ENCODE data around the gene ARFGAP1. TPM values are rescaled to one million over a fixed set of nuclear protein-coding genes. Genes with fewer than 3 reads are reported as not detected.

Gene ARFGAP1
- total RNA-seq, 1 donor from 2014 or later, result 47.1 TPM

DNA sequence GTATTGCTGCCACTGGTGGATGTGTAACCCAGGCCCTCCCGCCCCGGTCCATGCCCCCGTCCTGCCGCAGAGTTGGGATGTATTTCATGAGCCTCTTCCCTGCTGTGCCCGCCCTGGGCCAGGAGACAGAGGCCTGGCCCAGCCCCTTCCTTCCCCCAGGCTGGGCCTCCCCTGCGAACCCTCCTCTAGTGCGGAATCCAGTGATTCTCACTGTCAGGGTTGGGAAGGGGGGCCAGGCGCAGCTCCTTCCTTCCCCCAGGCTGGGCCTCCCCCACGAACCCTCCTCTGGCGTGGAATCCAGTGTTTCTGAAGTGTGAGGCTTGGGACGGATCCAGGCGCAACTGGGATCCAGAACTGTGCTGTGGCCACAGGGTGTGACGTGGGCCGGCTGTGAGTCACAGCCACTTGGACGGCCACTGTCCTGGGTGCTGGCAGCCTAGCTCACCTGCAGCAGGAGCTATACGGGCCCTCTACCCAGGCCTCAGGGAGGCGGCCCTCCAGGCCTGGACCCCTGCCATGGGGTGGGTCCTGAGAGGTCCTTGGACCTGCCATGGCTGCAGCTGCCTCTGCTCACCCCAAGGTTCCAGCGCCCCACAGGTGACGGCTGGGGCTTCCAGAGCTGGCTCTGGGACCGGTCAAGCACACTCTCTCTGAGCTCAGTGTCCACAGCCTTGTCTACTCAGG is 48.7 kb downstream of the ARFGAP1 start:
- peak; percentile 81 for DNase-seq

DNA sequence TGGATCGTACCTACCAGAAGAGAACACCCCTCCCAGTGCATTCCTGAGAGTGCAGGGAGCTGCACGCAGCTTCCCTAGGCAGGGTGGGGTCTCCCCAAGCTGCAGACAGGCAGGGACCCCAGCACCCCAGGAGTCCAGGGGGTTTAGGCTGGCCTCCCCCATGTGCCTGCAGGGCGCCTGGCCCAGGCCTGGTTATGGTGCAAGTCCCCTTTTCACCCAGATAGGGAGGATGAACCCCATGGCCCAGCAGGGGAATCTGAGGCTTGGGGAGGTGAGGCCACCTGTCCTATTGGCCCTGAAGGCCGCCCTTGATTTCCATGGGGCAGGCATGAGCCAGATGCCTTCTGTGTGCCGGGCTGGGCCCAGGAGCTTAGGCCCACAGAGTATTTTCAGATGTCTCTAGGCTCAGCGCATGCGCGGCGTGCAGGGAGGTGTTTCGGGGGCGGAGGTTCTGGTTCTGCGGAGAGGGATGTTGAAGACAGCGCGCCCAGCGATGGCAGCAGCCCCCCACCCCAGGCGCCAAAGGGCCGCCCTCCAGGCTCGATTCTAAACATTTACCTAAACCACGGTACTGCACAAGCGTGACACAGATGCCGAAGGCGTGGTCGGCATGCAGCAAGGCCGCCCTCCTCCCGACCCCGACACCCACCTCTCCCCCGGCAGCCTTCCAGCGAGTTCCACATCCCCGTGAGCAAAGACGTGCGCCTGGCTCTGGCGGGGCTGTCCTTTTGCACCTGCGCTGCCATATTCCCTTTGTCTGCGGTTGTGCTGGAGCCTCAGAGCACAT is 49.7 kb downstream of the ARFGAP1 start:
- no peak for DNase-seq

DNA sequence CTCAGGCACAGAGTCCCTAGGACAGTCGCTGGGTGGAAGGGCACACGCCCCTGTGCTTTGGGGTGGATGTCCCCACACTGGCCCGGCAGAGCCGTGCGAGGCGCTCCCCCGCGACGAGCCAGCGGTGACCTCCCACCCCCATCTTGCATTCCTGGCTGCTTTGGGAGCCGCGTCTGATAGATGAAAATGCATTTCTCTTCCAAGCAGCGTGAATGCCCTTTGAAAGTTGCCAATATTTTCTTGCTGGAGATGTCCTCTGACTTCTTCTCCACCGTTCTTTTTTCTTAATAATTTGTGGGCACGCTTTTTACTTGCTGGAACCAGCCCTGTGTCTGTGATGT is 50.3 kb downstream of the ARFGAP1 start:
- DNase-seq, result no peak

DNA sequence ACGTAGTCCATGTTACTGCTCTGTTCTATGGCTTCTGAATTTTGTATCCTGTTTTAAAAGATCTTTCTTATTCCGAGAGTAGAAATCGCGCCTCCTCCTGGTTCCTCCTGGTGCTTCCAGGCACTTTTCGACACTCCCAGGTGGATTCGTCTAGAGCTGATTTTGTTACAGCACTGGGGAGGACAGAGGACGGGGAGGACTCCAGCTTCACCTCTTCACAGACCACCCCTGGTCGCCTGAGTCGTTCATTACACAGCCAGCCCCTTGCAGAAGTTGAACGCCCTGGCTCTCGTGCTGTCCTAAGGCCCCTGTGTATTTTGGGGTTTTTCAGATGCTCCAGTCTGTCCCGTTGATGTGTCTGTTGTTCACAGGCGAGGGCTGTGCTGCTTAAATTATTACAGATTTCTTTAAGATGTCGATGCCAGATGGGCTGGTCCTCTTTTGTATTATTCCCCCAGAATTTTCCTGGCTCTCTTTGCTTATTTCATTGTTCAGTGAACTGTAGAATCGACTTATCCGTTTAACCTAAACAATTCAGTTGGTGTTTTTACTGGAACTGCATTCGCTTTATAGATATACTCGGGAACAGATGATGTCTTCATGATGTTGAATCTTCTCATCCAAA is 50.9 kb downstream of the ARFGAP1 start:
- peak; percentile 78 for DNase-seq

DNA sequence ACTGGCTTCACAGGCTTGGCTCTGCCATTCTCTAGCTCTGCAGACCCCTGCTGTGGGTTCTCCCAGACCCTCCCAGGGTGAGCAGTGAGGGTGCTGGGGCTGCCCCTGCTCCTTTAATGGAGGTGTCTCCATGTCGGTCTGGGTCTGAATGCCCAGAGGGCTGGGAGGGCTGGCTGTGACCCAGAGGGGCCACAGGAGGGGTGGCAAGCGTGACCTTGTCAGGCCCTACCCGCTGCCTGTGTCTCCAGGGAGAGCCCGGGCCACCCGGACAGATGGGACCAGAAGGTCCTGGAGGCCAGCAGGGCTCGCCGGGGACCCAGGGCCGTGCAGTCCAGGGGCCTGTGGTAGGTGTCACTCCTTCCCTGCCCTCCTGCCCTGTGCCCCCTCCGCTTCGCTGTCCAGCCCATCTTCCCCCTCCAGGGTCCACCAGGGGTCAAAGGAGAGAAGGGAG is 52.4 kb downstream of the ARFGAP1 start:
- no peak for DNase-seq

DNA sequence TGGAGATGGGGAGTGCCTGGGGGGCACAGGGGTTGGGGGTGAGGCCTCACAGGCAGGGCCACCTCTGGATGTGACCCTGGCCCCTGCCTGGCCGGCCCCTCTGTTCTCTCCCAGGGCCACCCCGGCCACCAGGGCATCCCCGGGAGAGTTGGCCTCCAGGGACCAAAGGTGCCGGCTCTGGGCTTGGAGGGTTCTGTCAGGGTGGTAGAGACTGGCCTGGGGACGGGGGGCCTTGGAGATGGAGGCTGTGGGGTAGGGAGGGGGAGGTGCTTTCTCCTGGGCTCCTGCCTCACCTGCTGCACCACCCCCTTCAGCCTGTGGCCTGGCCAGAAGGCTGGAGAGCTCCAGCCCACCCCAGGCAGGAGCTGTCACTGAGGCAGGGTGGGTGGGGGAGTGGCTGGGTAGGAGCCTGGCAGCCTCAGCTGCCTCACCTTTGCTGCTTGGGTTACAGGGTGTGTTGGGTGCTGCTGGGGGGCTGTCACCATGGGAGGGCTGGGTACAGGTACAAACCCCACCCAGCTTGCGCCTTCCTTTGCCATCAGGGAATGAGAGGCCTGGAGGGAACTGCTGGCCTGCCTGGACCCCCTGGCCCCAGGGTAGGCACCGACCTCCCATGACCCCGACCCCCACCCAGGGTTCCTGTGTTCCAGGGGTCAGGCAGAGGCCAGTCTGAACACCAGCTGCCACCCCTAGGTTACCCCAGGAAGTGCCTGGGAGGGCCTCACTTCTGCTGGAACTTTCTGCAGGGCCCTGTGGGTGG is 53.1 kb downstream of the ARFGAP1 start:
- no peak for DNase-seq

DNA sequence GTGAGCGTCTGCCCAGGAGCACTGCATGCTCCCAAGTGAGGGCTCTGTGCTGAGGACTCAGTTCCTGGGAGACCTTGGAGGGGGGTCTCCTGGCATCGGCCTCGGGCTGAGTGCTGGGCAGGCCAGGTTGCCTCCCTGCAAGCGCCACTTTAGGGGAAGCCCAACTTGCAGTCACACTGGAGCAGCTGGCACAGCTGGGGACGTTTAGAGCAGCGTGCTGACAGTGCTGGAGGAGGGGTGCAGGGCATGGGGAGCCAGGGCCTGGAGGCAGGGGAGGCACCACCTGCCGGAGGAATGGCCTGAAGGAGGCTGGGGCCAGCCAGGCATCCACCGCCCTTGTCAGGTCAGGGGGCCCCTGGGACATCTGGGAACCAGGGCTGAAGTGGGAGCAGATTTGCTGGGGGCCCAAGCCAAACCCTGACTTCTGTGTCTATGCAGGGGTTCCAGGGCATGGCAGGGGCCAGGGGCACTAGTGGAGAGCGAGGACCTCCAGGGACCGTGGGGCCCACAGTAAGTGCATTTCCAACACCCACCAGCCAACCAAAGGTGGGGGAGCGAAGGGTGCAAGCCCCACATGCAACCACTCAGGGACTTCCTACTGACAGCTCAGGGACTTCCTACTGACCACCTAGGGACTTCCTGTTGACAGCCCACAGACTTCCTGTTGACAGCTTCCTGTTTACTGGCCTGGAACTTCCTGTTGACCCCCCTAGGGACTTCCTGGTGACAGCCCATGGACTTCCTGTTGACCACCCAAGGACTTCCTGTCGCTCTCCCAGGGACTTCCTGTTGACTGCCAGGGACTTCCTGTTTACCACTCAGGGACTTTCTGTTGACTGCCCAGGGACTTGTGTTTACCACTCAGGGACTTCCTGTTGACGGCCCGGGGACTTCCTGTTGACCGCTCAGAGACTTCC is 54.0 kb downstream of the ARFGAP1 start:
- DNase-seq, result no peak

DNA sequence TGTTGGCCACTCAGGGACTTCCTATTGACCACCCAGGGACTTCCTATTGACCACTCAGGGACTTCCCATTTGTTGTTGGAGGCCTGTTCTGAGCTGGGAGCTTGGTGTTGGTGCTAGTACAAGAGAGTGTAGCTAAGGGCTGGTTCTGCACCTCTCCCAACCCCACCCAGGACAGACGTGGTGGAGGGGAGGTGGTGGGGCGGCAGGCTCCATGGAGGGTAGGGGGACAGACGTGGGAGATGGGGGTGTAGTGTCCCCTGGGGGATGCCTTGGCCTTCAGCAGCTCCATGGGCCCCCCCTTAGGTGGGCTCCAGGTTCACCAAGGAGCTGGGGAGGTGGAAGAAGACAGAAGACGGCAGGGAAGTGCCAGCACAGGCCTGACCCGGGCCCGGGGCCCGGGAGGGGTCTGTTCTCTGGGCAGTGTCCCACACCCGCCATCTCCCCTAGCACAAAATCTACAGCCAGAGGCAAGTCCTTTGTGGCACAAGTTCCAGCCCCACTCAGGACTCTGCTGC is 54.7 kb downstream of the ARFGAP1 start:
- DNase-seq, result no peak

DNA sequence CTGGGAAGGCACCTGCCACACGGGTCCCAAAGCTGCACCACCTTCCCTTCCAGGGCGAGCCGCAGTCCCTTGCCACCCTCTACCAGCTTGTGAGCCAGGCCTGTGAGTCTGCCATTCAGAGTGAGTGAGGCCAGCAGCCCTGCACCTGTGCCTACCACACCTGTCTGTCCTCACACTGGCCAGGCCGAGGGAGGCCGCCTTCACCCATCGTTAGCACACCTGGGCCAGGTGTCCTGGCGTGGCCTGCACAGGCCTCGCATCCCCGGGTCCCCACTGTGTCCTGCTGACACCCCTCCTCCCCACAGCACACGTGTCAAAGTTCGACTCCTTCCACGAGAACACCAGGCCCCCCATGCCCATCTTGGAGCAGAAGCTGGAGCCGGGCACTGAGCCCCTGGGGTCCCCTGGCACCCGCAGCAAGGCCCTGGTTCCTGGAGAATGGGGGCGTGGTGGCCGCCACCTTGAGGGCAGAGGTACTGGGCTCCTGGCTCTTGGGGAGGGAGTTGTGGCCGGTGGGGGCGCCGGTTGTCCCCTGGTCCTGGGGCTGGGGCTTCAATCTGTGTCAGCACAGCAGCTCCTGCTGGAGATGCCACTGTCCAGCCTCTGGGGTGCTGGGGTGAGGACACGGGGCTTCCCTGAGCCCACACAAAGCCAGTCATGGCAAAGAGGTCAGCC is 55.5 kb downstream of the ARFGAP1 start:
- no peak for DNase-seq

DNA sequence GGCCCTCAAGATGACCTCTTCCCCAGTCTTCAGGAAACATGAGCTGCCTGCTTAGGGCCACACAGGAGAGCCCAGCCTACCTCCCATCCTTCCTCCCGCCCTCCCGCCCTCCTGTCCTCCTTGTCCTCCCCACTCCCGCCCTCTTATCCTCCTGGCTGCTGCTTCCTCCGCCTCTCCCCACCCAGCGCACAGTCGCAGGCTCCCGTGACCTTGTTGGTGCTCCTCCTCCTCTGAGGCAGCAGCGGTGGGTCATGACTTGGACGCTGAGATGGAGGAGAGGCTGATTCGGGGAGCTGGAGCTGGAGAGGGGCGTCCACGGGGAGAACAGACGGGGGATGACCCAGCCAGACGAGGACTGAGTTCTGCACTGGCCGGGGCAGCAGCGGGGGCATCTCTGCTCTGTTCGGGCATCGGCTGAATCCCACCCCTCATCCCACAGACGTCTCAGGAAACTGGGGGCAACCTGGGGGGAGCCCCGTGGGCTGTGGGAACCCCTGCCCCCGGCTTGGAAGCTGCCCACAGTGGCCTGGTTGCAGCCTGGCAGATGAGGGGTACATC is 56.2 kb downstream of the ARFGAP1 start:
- DNase-seq, result no peak

DNA sequence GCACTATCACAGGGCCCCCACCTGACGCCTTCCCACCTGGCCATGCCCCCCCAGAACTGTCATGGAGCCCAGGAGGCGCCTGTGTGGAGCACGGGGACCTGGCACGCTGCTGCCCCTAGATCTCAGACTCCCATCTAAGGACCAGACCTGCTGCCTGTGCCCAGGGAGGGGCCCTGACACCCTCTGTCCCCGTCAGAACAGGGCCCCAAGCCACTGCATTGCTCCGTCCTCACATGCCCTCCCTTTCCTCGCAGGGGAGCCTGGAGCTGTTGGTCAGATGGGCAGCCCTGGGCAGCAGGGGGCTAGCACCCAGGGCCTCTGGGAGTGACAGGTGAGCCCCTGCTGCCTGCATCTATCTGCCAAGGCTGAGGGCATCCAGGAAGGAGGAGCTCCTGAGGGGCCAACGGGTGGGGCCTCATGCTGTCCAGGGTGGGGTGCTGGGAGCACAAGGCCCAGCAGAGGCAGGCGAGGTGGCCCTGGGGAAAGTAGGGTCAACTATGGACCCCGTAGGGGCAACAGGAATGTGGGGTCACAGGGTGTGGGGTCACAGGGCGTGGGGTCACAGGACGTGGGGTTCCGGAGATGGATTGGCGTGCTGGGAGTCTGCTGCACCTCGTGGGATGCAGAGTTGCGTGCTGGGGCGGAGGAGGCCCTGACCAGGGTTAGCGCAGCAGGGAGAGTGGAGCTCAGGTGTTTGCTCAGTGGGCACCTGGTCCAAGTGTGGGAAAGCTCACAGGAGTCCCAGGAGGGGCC is 56.9 kb downstream of the ARFGAP1 start:
- DNase-seq, result no peak

DNA sequence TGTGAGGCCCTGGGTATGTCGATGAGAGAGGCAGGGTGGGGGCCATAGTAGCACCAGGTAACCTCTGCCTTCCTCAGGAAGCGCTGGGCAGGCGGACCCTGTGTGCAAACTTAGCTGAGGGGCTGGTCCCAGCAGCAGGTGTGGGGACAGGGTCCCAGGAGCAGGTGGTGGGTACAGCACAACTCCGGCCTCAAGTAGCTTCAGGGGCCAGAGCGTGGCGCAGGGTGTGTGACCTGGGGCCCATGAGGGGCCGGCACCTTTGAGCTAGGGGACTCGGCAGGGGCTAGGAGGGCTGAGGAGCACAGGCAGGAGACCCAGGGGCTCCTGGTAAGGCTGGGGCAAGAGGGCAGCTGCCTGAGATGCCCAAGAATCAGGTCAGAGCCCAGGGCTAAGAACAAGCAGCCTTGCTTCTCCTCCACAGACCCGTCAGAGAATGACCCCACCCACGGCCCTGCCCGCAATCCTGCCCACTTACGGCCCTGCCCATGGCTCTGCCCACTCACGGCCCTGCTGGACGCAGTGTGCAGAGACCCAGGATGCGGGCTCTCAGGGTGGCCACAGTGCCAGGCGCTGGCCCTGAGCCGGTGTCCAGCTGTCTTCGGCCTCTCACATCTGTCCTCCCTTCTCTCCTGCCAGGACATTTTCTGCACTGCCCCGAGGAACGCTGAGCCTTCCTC is 57.6 kb downstream of the ARFGAP1 start:
- no peak for DNase-seq

DNA sequence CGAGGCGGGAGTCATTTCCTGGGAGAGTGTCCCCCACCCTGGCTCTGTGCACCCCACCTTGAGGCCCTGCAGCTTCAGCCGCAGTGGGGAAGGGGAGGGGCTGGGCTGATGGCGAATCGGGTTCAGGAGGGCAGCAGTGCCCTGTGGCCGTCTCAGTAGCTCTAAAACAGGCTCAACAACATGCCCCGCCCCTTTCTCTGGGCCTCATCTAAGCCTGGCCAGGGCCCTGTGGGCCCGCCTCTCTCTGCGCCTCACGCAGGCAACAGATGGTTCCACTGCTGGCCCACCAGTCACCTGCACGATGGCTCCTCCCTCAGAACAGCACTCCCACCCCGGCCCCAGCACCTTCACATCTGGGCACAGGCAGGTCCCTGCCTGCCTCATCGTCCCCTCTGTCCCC is 58.3 kb downstream of the ARFGAP1 start:
- no peak for DNase-seq

DNA sequence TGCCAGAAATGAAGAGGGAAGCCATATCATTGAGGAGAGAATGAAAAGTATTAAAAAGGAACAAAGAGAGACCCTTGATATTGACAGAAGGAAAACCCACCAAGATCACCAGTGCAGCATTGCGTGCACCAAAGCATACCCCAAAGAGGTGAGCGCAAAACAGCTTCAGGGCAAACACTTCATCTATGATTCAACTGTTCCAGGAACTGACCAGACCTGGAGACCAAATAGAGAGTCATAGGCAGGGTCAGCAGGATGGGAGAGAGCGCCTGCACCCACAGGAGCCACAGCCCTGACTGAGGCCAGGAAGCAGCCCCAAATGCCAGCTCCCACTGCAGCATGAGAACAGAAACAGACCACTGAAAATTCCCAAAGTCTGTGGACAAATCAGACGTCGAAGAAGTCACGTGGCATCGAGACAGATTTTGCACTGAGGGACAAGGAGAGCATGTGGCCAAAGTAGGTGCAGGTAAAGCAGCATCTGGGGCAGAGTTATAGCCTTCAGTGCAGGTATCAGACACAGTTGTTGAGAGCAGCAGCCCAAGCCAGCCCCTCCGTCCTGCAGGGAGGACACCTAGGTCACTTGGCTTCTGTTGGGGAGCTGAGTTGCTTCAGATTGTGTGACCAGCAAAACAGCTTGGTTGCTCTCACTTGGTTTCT is 59.3 kb downstream of the ARFGAP1 start:
- DNase-seq, result no peak

DNA sequence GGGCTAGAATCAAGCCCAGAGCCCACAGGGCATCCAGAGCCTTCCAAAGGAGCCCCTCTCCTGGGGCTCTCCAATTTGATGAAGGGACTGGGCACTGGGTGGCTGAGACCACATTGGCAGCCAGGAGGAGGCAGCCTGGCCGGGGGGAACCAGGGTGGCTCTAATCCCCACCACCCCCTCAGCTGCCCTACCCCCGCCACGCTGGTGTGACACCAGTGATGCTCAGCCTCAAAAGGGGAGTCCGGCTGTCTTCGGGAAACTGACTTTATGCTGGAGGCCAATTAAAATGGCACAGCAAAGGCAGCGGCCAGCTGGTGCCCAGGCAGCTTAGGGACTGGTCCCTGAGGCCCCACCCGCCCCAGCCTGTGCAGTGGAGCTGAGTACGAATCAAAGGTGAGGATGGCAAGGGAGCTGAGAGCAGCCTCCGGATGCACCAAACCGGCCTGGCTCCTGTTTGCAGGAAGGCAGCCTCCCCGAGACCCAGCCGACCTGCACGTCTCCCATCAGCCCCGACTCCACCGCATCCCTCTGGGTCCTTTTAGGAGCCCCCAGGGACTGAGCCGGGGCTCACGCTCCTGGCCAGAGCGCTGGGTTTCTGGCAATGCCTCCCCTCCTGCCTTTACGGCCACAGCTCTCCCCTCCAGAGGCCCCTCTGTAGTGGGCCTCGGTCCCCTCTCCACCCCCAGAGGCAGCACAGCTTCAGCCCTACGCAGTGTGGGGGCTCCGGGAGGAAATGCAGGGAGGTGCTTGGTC is 60.1 kb downstream of the ARFGAP1 start:
- DNase-seq, result no peak

DNA sequence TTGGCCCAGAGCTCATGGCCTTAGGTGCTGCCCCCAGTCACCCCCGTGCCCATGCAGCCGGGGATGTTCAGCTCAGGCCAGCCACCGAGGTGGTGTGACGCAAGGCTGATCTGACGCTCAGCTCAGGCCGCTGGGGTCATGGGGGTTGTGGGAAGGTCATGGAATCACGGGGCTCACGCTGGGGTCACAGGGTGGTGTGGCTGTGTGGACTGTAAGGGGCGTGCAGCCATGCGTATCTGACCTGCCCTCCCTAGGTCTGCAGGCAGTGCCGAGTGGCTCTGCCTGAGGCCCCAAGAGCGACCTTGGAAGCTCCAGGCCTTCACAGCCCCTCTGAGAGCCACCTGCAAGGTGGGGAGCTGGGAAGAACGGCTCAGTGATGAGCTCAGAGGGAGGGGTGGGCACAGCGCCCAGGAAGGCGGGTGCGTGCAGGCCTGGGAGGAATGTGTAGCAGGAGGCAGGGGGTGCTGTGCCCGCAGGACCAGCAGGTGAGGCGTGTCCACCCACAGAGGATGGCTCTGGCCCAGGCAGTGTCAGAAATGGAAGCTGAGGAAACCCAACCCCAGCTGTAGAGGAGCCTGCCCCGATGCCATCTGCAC is 60.7 kb downstream of the ARFGAP1 start:
- no peak for DNase-seq

DNA sequence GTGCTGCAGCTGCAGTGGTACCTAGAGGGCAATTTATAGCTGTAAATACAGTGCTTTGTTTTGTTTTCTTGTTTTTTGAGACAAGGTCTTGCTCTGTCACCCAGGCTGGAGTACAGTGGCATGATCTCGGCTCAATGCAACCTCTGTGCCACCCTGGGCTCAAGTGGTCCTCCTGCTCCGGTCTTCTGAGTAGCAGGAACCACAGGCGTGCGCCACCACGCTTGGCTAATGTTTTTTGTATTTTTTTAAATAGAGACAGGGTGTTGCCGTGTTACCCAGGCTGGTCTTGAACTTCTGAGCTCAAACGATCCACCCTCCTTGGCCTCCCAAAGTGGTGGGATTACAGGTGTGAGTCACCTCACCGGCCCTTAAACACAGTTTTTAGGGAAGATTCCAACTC is 61.7 kb downstream of the ARFGAP1 start:
- no peak for DNase-seq
